Suppressor macrophage treated with lipopolysaccharide for 4 hours (primary cell): ENCODE measurements around the gene SNCG.
"Not testable (repeated sequence)": the region's sequence is repeated elsewhere in the genome, so short reads cannot be mapped to it uniquely, and the experiment has no call there.

ENCODE experiments used
- DNase-seq: peaks from one replicate; pipeline ENCODE4 v3.0.0-alpha.2; 2020

SNCG gene

GRCh38 chr10:86945361-86946212 is 12.8 kb upstream of the SNCG start:
- DNase-seq, result no peak

GRCh38 chr10:86946213-86947155 is 11.9 kb upstream of the SNCG start:
- DNase-seq, result no peak

GRCh38 chr10:86947806-86948205 is 10.6 kb upstream of the SNCG start:
- not testable (repeated sequence) for DNase-seq

- no peak for DNase-seq
These were observed 8.1 kb upstream of the SNCG start for GRCh38 chr10:86950349-86950748.

GRCh38 chr10:86951184-86951761 is 7.1 kb upstream of the SNCG start:
- DNase-seq, result no peak

- no peak for DNase-seq
These were observed 6.3 kb upstream of the SNCG start for GRCh38 chr10:86952106-86952505.

GRCh38 chr10:86952697-86953096 is 5.7 kb upstream of the SNCG start:
- DNase-seq, result not testable (repeated sequence)

- no peak for DNase-seq
These were observed 4.4 kb upstream of the SNCG start for GRCh38 chr10:86953747-86954680.

- DNase-seq, result no peak
These were observed 3.5 kb upstream of the SNCG start for GRCh38 chr10:86954681-86955500.

GRCh38 chr10:86955501-86956194 is 2.8 kb upstream of the SNCG start:
- DNase-seq, result no peak

GRCh38 chr10:86956195-86956847 is 2.1 kb upstream of the SNCG start:
- no peak for DNase-seq

- no peak for DNase-seq
These were observed 1.5 kb upstream of the SNCG start for GRCh38 chr10:86956848-86957448.

- DNase-seq, result no peak
These were observed 806 bp upstream of the SNCG start, which contains the start of gene MMRN2 for GRCh38 chr10:86957471-86958115. MMRN2 (minus strand) TSS chr10:86957615; CDS start chr10:86957541, 74 bp downstream.

GRCh38 chr10:86958901-86959736 is 720 bp downstream of the SNCG start:
- no peak for DNase-seq

- no peak for DNase-seq
These were observed 1.3 kb downstream of the SNCG start for GRCh38 chr10:86959737-86960002.

GRCh38 chr10:86960003-86960862 is 1.8 kb downstream of the SNCG start:
- DNase-seq, result peak; percentile 64

- no peak for DNase-seq
These were observed 2.5 kb downstream of the SNCG start for GRCh38 chr10:86960863-86961434.
